ENCODE data around the gene GTPBP4. TPM values are rescaled to one million over a fixed set of nuclear protein-coding genes. Genes with fewer than 3 reads are reported as not detected.

The GTPBP4 gene
- total RNA-seq, 1 experiment from 2014 or later = 41.2 TPM

DNA sequence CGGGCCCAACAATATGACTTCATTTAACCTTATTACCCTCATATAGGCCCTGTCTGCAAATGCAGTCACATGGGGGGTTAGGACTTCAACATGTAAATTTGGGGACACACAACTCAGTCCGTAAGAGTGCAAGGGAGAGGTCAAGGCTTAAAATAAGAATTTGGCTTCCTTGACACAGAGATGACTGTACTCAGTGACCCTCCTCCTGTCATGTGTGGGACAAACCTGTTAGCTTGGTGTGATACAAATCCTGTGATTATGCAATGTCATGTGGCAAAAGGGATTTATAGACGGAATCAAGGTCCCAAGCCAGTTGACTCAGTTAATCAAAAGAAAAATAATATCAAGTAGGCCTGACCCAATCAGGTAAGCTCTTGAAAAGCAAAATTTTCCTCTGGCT lies 25.9 kb upstream of the GTPBP4 start:
- Histone ChIP-seq H3K9ac (ENCODE audit: low read length) (no peak overlapping the region), H3K27ac (ENCODE audit: low read length) (no peak overlapping the region), H3K27me3 (ENCODE audit: low read length) (no peaks in the 10 kb centered on the region; the same call in 1 of the 2 replicates), H4K20me1 (ENCODE audit: insufficient read depth, low read depth, low read length) (no peaks in the 10 kb centered on the region), H3K79me2 (ENCODE audit: low read length) (no peaks in the 10 kb centered on the region), H3K9me2 (replicated peaks; ENCODE audit: insufficient read depth, low read length) (no peaks in the 10 kb centered on the region), H3K4me3 (ENCODE audit: low read length) (no peak overlapping the region), H2AFZ (ENCODE audit: low read length) (no peak overlapping the region), H3K9me3 (ENCODE audit: low read length) (no peaks in the 10 kb centered on the region), H3K4me2 (ENCODE audit: low read depth, low read length, poor library complexity, severe bottlenecking) (no peak overlapping the region), H3K4me1 (ENCODE audit: low read length) (no peaks in the 10 kb centered on the region), H3K36me3 (ENCODE audit: insufficient read depth, low read length) (no peaks in the 10 kb centered on the region)
- DNase-seq = no peak

DNA sequence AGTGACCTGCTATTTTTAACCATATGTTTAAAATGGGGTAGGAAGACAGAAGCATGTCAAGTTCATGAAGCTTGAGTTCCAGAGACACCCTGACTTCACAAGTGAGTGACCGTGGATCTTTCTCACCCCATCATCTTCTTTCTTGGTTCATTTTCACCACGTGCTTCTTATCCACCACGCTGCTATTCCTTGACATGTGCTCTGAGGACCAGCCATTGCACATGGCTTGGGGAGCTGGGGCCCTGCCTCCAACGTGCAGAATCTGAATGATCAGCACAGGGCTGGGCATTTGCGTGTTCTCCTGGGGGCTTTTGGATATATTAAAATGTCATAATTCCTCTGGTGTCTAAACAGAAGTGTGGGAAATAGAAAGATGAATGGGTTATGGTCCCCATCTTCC lies 25.0 kb upstream of the GTPBP4 start:
- Histone ChIP-seq H3K9me3 (ENCODE audit: low read length) (no peaks in the 10 kb centered on the region), H3K79me2 (ENCODE audit: low read length) (no peaks in the 10 kb centered on the region), H2AFZ (ENCODE audit: low read length) (no peak overlapping the region), H3K27ac (ENCODE audit: low read length) (no peak overlapping the region), H3K27me3 (ENCODE audit: low read length) (no peaks in the 10 kb centered on the region; the same call in 1 of the 2 replicates), H3K9me2 (replicated peaks; ENCODE audit: insufficient read depth, low read length) (no peaks in the 10 kb centered on the region), H3K4me1 (ENCODE audit: low read length) (no peaks in the 10 kb centered on the region), H3K9ac (ENCODE audit: low read length) (no peak overlapping the region), H3K36me3 (ENCODE audit: insufficient read depth, low read length) (no peaks in the 10 kb centered on the region), H3K4me2 (ENCODE audit: low read depth, low read length, poor library complexity, severe bottlenecking) (no peak overlapping the region), H4K20me1 (ENCODE audit: insufficient read depth, low read depth, low read length) (no peaks in the 10 kb centered on the region), H3K4me3 (ENCODE audit: low read length) (no peak overlapping the region)
- no peak for DNase-seq

DNA sequence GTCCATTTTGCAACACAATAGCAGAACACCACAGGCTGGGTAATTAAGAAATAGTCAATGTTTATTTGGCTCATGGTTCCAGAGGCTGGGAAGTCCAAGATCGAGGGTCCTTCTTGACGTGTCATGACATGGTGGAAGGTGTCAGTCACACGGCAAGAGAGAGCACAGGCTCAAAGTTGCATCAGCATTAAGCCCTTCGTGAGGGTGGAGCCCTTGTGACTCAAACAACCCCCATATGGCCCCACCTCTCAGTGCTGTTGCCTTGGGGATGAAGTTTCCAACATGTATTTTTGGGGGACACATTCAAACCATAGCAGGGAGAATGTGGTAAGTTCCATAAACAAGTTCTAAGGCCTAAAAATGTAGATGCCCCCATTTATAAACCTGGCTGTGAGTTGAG lies 24.6 kb upstream of the GTPBP4 start:
- Histone ChIP-seq H3K4me1 (ENCODE audit: low read length) (no peaks in the 10 kb centered on the region), H3K27ac (ENCODE audit: low read length) (no peak overlapping the region), H3K36me3 (ENCODE audit: insufficient read depth, low read length) (no peaks in the 10 kb centered on the region), H4K20me1 (ENCODE audit: insufficient read depth, low read depth, low read length) (no peaks in the 10 kb centered on the region), H3K79me2 (ENCODE audit: low read length) (no peaks in the 10 kb centered on the region), H3K4me2 (ENCODE audit: low read depth, low read length, poor library complexity, severe bottlenecking) (no peak overlapping the region), H2AFZ (ENCODE audit: low read length) (no peak overlapping the region), H3K27me3 (ENCODE audit: low read length) (no peaks in the 10 kb centered on the region; the same call in 1 of the 2 replicates), H3K9me2 (replicated peaks; ENCODE audit: insufficient read depth, low read length) (no peaks in the 10 kb centered on the region), H3K9ac (ENCODE audit: low read length) (no peak overlapping the region), H3K9me3 (ENCODE audit: low read length) (no peaks in the 10 kb centered on the region), H3K4me3 (ENCODE audit: low read length) (no peak overlapping the region)
- no peak for DNase-seq

DNA sequence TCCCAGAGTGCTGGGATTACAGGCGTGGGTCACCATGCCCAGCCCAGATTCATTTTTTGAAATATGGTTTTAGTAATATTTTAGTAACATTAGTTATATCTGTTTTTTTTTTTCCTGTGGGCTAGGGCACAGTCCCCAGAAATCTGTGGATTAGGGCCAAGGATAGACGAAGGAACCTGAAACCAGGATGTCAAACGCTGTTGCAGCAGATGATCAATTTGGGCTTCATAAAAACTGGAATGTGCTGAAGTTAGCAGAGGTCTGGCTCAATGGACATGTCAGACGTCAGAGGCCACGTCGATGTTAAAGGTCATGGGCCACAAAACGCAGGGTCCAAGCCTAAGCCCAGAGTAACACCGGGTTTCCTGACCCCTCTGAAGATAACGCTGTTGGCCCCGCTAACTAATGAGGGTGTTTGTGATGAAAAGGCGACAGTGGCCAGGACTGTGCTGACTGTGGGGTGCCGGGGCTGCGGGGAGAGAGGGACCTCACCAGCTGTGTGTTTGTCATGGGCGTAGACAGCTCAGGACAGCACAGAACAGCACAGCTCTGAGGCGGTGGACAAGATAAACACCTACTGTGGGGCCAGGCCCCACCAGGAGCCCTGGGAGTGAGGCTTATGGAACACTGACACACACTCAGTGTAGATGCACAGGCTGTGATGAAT lies 23.8 kb upstream of the GTPBP4 start:
- Histone ChIP-seq H3K79me2 (ENCODE audit: low read length) (no peaks in the 10 kb centered on the region), H3K9me2 (replicated peaks; ENCODE audit: insufficient read depth, low read length) (no peaks in the 10 kb centered on the region), H2AFZ (ENCODE audit: low read length) (no peak overlapping the region), H3K4me2 (ENCODE audit: low read depth, low read length, poor library complexity, severe bottlenecking) (no peak overlapping the region), H3K4me3 (ENCODE audit: low read length) (no peak overlapping the region), H3K36me3 (ENCODE audit: insufficient read depth, low read length) (no peaks in the 10 kb centered on the region), H3K27me3 (ENCODE audit: low read length) (no peaks in the 10 kb centered on the region), H4K20me1 (ENCODE audit: insufficient read depth, low read depth, low read length) (no peaks in the 10 kb centered on the region), H3K27ac (ENCODE audit: low read length) (no peak overlapping the region), H3K9me3 (ENCODE audit: low read length) (no peaks in the 10 kb centered on the region), H3K4me1 (ENCODE audit: low read length) (no peaks in the 10 kb centered on the region), H3K9ac (ENCODE audit: low read length) (no peak overlapping the region)
- no peak for DNase-seq

DNA sequence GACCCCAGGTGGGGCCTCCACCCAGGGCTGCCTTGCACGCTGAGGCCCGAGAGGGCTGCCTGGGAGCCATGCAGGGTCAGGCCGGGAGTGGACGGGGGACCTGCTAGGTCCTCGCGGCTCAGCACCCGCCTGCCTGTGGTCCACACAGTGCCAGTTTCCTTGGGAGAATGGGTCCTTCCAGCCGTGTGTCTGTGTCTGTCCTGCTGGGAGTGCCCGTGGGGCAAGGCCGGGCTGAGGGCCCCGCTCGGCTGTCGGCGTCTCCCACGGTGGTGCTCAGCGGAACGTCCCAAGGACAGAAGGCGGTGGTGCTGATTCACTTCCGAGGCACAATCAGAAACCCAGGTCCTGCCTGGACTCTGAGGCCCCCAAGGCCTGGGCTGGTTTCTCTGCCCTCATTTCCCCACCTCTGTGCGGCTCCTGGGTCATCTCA lies 23.2 kb upstream of the GTPBP4 start:
- no peaks in the 10 kb centered on the region for H3K79me2 ChIP-seq (ENCODE audit: low read length)
- no peak overlapping the region for H2AFZ ChIP-seq (ENCODE audit: low read length)
- H3K27me3 ChIP-seq (ENCODE audit: low read length) = no peaks in the 10 kb centered on the region
- no peak overlapping the region for H3K27ac ChIP-seq (ENCODE audit: low read length)
- H3K36me3 ChIP-seq (ENCODE audit: insufficient read depth, low read length) = no peaks in the 10 kb centered on the region
- no peak for DNase-seq
- H3K9me3 ChIP-seq (ENCODE audit: low read length) = no peaks in the 10 kb centered on the region
- H3K4me1 ChIP-seq (ENCODE audit: low read length) = no peaks in the 10 kb centered on the region
- no peaks in the 10 kb centered on the region for H4K20me1 ChIP-seq (ENCODE audit: insufficient read depth, low read depth, low read length)
- H3K9ac ChIP-seq (ENCODE audit: low read length) = no peak overlapping the region
- H3K4me3 ChIP-seq (ENCODE audit: low read length) = no peak overlapping the region
- no peak overlapping the region for H3K4me2 ChIP-seq (ENCODE audit: low read depth, low read length, poor library complexity, severe bottlenecking)
- no peaks in the 10 kb centered on the region for H3K9me2 ChIP-seq (replicated peaks; ENCODE audit: insufficient read depth, low read length)

DNA sequence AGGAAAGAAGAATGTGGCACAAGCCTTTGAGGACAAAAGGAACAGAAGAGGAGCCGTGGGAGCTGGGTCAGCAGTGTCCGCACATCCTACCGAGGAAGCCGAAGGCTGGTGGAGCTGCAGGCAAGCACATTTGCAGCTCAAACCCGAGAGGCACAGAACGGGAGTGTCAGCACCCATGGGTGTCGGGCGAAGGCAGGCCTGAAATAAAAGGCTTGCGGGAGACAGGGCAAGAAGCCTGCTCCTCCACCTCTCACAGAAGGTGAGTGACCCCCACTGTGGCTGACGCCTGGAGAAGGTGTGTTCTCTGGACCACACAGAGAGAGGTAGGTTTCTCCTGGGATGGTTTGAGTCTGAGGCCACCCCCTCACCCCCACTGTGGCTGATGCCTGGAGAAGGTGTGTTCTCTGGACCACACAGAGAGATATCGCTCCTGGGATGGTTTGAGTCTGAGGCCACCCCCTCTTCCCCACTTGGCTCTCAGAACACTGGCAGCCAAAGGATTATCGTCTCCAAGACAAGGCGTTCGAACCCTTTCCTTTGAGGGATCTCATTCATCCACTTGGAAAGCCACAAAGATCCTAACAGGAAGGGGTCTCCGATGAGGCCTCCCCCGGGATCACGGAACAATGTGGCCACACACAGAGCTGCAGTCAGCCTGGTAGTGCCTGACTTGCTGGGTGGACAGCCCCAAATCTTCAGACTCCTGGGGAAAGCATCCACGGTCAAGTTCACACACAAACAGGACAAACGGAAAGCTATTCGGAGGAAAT lies 21.6 kb upstream of the GTPBP4 start:
- H4K20me1 ChIP-seq (ENCODE audit: insufficient read depth, low read depth, low read length) = no peaks in the 10 kb centered on the region
- H3K27ac ChIP-seq (ENCODE audit: low read length) = no peak overlapping the region
- H3K4me3 ChIP-seq (ENCODE audit: low read length) = no peak overlapping the region
- no peak overlapping the region for H2AFZ ChIP-seq (ENCODE audit: low read length)
- no peaks in the 10 kb centered on the region for H3K9me2 ChIP-seq (replicated peaks; ENCODE audit: insufficient read depth, low read length)
- no peaks in the 10 kb centered on the region for H3K9me3 ChIP-seq (ENCODE audit: low read length)
- no peaks in the 10 kb centered on the region for H3K79me2 ChIP-seq (ENCODE audit: low read length)
- DNase-seq = no peak
- no peak overlapping the region for H3K4me2 ChIP-seq (ENCODE audit: low read depth, low read length, poor library complexity, severe bottlenecking)
- no peak overlapping the region for H3K9ac ChIP-seq (ENCODE audit: low read length)
- no peaks in the 10 kb centered on the region for H3K27me3 ChIP-seq (ENCODE audit: low read length)
- 0 out of 2 replicates have a peak, but pooled peaks cover 4% of the 10 kb centered on the region for H3K4me1 ChIP-seq (ENCODE audit: low read length)
- no peaks in the 10 kb centered on the region for H3K36me3 ChIP-seq (ENCODE audit: insufficient read depth, low read length)

DNA sequence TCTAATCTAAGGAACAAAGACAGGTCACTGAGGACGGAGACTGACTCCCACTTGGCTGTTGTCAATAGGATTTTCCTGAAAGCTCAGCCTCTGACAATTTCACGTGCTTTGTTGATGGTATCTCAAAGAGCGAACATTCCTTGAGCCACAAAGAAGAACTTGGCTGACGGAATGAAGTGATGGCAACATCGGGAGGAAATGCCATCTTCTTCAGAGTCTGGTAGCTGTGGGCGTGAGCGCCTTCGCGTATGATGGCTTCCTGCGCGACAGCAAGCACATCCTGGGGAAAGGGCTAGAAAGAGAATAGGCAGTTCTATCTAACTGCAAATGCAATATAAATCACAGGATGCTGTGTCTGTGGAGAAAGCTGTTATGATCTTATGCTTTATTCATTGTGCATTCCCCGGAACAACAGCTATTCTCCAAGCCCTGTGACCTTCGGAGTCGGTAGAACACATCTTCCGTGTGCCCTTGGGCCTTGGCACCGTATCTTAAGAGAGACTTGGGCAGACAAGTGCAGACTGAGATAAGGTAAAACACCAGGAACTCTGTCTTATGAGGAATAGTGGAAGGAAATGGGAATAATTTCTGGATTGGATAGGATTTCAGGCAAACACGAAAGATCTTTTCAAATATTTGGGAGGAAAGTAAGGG lies 19.6 kb upstream of the GTPBP4 start:
- H3K9me3 ChIP-seq (ENCODE audit: low read length) = no peaks in the 10 kb centered on the region
- H3K36me3 ChIP-seq (ENCODE audit: insufficient read depth, low read length) = no peaks in the 10 kb centered on the region
- no peaks in the 10 kb centered on the region for H3K79me2 ChIP-seq (ENCODE audit: low read length)
- no peak overlapping the region for H3K4me3 ChIP-seq (ENCODE audit: low read length)
- no peak for DNase-seq
- H3K9me2 ChIP-seq (replicated peaks; ENCODE audit: insufficient read depth, low read length) = no peaks in the 10 kb centered on the region
- H3K27ac ChIP-seq (ENCODE audit: low read length) = no peak overlapping the region
- H2AFZ ChIP-seq (ENCODE audit: low read length) = no peak overlapping the region
- H3K9ac ChIP-seq (ENCODE audit: low read length) = no peak overlapping the region
- H3K4me2 ChIP-seq (ENCODE audit: low read depth, low read length, poor library complexity, severe bottlenecking) = no peak overlapping the region
- H3K4me1 ChIP-seq (ENCODE audit: low read length) = peaks cover 8% of the 10 kb centered on the region
- H4K20me1 ChIP-seq (ENCODE audit: insufficient read depth, low read depth, low read length) = no peaks in the 10 kb centered on the region
- no peaks in the 10 kb centered on the region for H3K27me3 ChIP-seq (ENCODE audit: low read length)

DNA sequence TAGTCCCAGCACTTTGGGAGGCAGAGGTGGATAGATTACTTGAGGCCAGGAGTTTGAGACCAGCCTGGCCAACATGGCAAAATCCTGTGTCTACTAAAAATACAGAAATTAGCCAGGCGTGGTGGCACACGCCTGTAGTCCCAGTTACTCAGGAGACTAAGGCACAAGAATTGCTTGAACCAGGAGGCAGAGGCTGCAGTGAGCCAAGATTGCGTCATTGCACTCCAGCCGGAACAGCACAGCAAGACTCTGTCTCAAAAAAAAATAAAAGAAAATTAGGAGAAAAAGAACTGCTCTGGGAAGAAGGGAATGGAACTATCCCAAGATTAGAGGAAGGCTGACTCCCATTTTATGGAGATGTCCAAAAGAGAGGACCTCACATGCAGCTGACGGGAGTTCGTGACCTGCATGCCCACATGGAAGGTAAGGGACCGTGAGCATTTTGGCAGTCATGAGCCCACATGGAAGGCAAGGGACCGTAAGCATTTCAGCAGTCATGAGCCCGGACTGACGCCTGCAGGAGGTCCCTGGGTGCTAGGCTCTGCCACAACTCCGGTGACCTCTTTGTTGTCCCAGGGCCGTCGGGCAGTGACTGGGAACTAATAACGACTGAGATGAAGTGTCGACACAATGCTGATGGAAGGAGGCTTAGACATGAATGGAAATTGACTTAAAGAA lies 18.6 kb upstream of the GTPBP4 start:
- DNase-seq = no peak
- Histone ChIP-seq H4K20me1 (ENCODE audit: insufficient read depth, low read depth, low read length) (no peaks in the 10 kb centered on the region), H3K9me3 (ENCODE audit: low read length) (no peaks in the 10 kb centered on the region), H3K4me3 (ENCODE audit: low read length) (no peak overlapping the region), H3K9ac (ENCODE audit: low read length) (no peak overlapping the region), H3K4me1 (ENCODE audit: low read length) (peaks cover 8% of the 10 kb centered on the region), H2AFZ (ENCODE audit: low read length) (no peak overlapping the region), H3K36me3 (ENCODE audit: insufficient read depth, low read length) (no peaks in the 10 kb centered on the region), H3K27ac (ENCODE audit: low read length) (no peak overlapping the region), H3K79me2 (ENCODE audit: low read length) (no peaks in the 10 kb centered on the region), H3K4me2 (ENCODE audit: low read depth, low read length, poor library complexity, severe bottlenecking) (no peak overlapping the region), H3K9me2 (replicated peaks; ENCODE audit: insufficient read depth, low read length) (no peaks in the 10 kb centered on the region), H3K27me3 (ENCODE audit: low read length) (no peaks in the 10 kb centered on the region)
